HepG2 (cell line): ENCODE measurements around the gene GCN1. TPM values are rescaled to one million over a fixed set of nuclear protein-coding genes. Genes with fewer than 3 reads are reported as not detected.
A peak's percentile ranks its signal among the peaks of the same experiment; 100 is the strongest.

Source experiments
- AFF4 ChIP-seq: sonication (generic); formaldehyde crosslinking; IDR thresholded peaks from 2 replicates; pipeline ENCODE4 v1.4.0; 2020; ENCODE audit warnings: missing genetic modification reagents
- EP300 ChIP-seq, 3 experiments: sonication (generic) in 1 of 3; formaldehyde crosslinking in 1 of 3; IDR thresholded peaks; 2 replicates each; pipeline versions ENCODE4 v1.5.1 to v1.6.1; 2011 to 2020; ENCODE audit warnings: low read depth in 2 of 3, low read length in 2 of 3, borderline replicate concordance in 1 of 3, improper control_type of control experiment in 1 of 3, mild to moderate bottlenecking in 1 of 3, missing genetic modification reagents in 1 of 3, moderate library complexity in 1 of 3
- FOXO4 ChIP-seq: sonication (generic); formaldehyde crosslinking; conservative IDR thresholded peaks from 2 replicates; pipeline ENCODE4 v1.8.1; 2023; ENCODE audit warnings: missing genetic modification reagents
- HDAC2 ChIP-seq: sonication (generic); formaldehyde crosslinking; IDR thresholded peaks from 2 replicates; pipeline ENCODE4 v1.4.0; 2020; ENCODE audit warnings: missing genetic modification reagents
- HOMEZ ChIP-seq: IDR thresholded peaks from 2 replicates; pipeline ENCODE4 v1.6.1; 2016; ENCODE audit warnings: low read depth
- MAF1 ChIP-seq: sonication (generic); formaldehyde crosslinking; IDR thresholded peaks from 2 replicates; pipeline ENCODE4 v1.5.0; 2020; ENCODE audit warnings: missing genetic modification reagents, borderline replicate concordance
- MEF2D ChIP-seq: sonication (generic); formaldehyde crosslinking; IDR thresholded peaks from 2 replicates; pipeline ENCODE4 v1.5.1; 2020; ENCODE audit warnings: mild to moderate bottlenecking, missing genetic modification reagents
- PAX8 ChIP-seq: sonication (generic); formaldehyde crosslinking; IDR thresholded peaks from 2 replicates; pipeline ENCODE4 v1.8.0; 2022; ENCODE audit warnings: mild to moderate bottlenecking, missing genetic modification reagents, borderline replicate concordance
- PHB2 ChIP-seq: fragments of 450-650 bp; IDR thresholded peaks from 2 replicates; pipeline ENCODE4 v1.6.1; 2018; ENCODE audit not compliant: partially characterized antibody
- SP5 ChIP-seq: IDR thresholded peaks from 2 replicates; pipeline ENCODE4 v1.6.1; 2016; ENCODE audit warnings: low read depth, borderline replicate concordance
- SPEN ChIP-seq: sonication (generic); formaldehyde crosslinking; IDR thresholded peaks from 2 replicates; pipeline ENCODE4 v1.5.1; 2020; ENCODE audit warnings: low read depth, mild to moderate bottlenecking, missing genetic modification reagents
- XRCC5 ChIP-seq: fragments of 200-400 bp; formaldehyde crosslinking; optimal IDR thresholded peaks from 2 replicates; pipeline ENCODE3; 2017; ENCODE audit warnings: mild to moderate bottlenecking, low read length
- ZFP36L1 ChIP-seq: sonication (generic); formaldehyde crosslinking; IDR thresholded peaks from 2 replicates; pipeline ENCODE4 v1.8.0; 2022; ENCODE audit warnings: mild to moderate bottlenecking, missing genetic modification reagents, moderate library complexity
- ZNF335 ChIP-seq: sonication (generic); formaldehyde crosslinking; IDR thresholded peaks from 2 replicates; pipeline ENCODE4 v1.4.0; 2020; ENCODE audit warnings: missing genetic modification reagents
- ZNF646 ChIP-seq: sonication (generic); formaldehyde crosslinking; IDR thresholded peaks from 2 replicates; pipeline ENCODE4 v1.9.0; 2021; ENCODE audit warnings: mild to moderate bottlenecking, missing genetic modification reagents
- polyA plus RNA-seq, 8 experiments: library from polyadenylated mRNA; depleted of rRNA in 3 of 8; stranded (reverse) in 7 of 8; unstranded in 1 of 8; fragments of >200 nt; fragmentation: Illumina TruSeq in 4 of 8; extraction: Trizol in 4 of 8; gene quantifications; 2 replicates each; pipeline versions ENCODE4 v1.2.1 to v1.2.3, GENCODE V29; 2011 to 2016; ENCODE audit warnings: low read depth in 4 of 8, missing spikeins in 1 of 8, mixed read lengths in 1 of 8; ENCODE audit not compliant: insufficient read depth in 1 of 8
- total RNA-seq, 5 experiments: library from RNA; depleted of rRNA; stranded (reverse); fragments of >200 nt; fragmentation: Illumina TruSeq; extraction: Trizol; gene quantifications; 2 replicates each; pipeline ENCODE4 v1.2.3, GENCODE V29; 2016; ENCODE audit warnings: low read depth in 1 of 5

GCN1 gene
- total and polyA plus RNA-seq, 2 of the 13 experiments (the other 11 are each of a cell fraction or from before 2014, with no cell fraction given), result 58.2 to 83.0 TPM

GRCh38 chr12:120086801-120087621, 107.5 kb downstream of the GCN1 start (continued):
- TF ChIP-seq ZNF646 (CRISPR knock-in tag), result no peak
- TF ChIP-seq ZFP36L1 (CRISPR knock-in tag), result no peak
- TF ChIP-seq SP5, result peak; percentile 81; the same call in 1 of the 2 replicates
- no peak for TF ChIP-seq MAF1 (CRISPR knock-in tag)
- TF ChIP-seq EP300 (IDR thresholded peaks at IDR 0.05; ENCODE audit: low read depth in 2 of 2, low read length in 2 of 2), result peak; percentile 41 to 70; a peak in 2 of 4 replicates
- TF ChIP-seq EP300 (CRISPR knock-in tag; IDR thresholded peaks at IDR 0.05; ENCODE audit: borderline replicate concordance), result peak; percentile 67; the same call in 1 of the 2 replicates
- TF ChIP-seq HOMEZ, result peak; percentile 62; the same call in 1 of the 2 replicates
- TF ChIP-seq PAX8, result no peak
- no peak for TF ChIP-seq AFF4
- no peak for TF ChIP-seq PHB2
- TF ChIP-seq FOXO4 (CRISPR knock-in tag), result no peak
- TF ChIP-seq ZNF335 (CRISPR knock-in tag), result no peak
- TF ChIP-seq HDAC2 (CRISPR knock-in tag), result peak; percentile 94
- peak; percentile 98 for TF ChIP-seq XRCC5
- TF ChIP-seq SPEN (CRISPR knock-in tag), result peak; percentile 57; the same call in 1 of the 2 replicates
- peak; percentile 86 for TF ChIP-seq MEF2D (CRISPR knock-in tag)
